NAMALWA (cell line): Measurements from ENCODE around the gene PVALEF.
A peak's percentile ranks its signal among the peaks of the same experiment; 100 is the strongest.

ENCODE experiments used
- DNase-seq: peaks from one replicate; pipeline ENCODE4 v3.0.0-alpha.2; 2015; ENCODE audit warnings: low spot score

The PVALEF gene

GRCh38 chr17:81165246-81166032 is at the start of gene PVALEF:
PVALEF (plus strand) TSS chr17:81165507; CDS start chr17:81181227, 15,720 bp downstream.
- DNase-seq = no peak

DNA sequence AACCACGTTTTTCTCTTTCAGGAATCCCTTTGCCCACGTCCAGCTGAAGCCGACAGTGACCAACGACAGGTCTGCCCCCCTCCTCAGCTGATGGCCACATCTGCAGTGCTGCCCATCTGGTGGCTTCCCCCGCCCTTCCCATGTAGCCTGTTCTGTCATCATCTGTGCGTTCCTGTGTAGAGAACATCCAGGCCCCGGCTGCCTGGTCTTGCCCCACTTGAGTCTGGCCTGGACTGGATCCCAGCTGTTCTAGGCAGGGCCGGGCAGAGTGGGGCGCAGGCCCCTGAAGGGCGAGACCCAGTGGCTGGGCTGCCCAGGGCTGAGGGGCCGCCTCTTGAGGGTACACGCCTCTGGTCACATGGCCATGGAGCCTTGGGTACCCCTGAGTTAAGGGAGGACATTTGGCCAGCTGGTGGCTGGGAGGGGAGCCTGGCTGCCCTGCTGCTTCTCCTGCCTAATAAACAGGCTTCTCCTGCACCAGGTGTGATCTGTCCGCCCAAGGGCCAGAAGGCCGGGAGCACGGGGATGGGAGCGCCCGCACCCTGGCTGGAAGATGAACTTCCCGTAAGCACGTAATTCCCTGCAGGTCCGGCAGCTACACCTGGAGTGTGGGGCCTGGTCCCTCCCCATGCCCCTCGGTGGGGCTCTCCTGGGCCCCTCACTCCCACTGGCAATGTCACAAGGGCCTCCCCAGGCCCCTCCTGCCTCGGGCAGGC is 49.4 kb upstream of the PVALEF start:
- no peak for DNase-seq

DNA sequence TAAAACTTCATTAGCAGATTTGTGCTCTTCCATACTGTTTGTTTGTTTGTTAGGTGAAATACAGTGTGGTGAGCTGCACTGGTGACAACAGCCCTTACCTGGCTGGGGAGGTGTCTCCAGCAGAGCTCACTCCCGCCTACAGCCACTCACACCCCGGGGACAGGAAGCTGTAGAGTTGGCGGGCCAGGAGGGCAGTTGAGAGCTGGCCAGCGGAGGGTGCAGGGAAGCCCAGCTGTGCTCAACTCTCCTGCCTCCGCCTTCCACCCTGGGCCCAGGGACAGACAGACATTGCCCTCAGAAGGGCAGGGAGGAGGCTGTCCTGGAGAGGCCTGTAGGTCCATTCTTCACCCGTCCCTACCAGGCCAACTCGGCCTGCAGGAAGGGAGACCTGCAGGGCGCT is 48.6 kb upstream of the PVALEF start:
- no peak for DNase-seq

- DNase-seq = no peak
Observed at GRCh38 chr17:81117672-81118198, 47.6 kb upstream of the PVALEF start.

DNA sequence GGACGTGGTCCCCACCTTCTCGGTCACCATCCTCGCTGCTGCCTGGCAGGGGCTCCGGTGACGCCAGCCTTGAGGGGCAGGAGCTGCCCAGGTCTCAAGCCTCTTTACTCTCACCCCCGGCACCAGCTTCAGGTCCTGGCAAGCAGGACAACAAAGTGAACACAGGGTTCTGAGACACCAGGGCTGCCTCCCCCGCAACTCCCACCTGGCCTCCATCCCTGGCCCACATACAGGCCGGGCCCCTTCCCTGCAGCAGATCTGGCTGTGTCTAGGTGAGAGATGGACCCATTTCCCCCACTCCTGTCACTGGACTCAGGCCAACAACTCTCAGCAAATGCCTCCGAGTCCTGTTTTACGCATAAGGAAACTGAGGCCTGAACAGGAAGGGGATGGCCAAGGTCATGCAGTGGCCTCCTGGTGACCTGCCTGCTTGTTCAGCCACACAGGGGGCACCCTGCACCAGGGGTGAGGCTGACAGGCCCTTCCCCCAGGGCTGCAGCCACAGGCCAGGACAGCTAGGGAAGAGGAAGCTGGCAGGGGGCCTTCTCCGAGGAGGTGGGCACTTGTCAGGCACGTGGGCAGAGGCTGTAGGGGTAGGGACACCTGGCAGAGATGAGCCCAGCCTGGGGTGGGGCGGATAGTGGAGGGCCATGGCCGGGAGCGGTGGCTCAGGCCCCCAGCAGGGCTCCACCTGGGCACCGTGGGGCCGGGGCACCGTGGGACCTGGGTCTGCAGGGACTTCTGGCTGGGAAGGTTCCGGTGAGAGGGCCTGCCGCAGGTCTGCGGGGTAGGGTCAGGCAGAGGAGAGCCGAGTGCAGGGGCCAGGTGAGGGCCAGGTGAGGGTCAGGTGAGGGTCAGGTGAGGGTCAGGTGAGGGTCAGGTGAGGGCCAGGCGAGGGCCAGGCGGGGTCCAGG is 46.7 kb upstream of the PVALEF start:
- DNase-seq = no peak

DNA sequence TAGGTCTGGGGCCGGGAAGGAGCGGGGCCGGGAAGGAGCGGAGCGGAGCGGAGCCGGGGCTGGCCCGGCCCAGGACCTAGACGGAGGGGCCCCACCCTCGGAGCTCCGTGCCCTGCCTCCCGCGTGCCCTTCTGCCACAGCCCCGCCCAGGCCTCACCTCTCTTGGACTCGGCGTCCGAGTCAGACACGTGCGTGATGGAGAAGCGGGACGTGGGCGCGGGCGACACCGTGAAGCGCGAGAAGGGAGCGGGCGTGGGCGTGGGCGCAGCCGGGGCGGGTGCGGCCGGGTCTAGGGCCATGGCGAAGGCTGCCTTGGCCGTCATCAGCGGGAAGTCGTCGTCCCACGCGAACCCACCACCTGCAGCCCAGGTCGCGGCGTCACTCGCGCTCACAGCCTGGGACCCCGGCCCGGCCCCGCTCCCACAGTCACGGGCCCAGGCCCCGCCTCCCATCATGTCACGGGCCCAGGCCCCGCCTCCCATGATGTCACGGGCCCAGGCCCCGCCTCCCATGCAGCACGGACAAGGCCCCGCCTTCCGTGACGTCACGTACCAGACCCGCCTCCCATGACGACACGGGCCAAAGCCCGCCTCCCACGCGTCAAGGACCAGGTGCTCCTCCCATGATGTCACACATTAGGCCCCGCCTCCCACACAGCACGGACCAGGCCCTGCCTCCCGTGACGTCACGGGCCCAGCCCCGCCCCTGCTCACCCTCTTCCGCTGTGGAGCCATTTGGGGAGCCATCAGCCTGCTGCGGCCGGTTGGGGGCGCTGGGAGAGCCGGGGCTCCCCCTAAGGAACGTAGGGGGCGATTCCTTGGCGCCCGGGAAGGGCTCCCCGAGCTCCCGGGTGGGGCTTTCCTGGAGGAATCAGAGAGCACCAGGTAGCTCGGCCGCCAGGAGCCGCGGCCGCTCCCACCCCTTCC is 45.8 kb upstream of the PVALEF start:
- peak; percentile 95 for DNase-seq

DNA sequence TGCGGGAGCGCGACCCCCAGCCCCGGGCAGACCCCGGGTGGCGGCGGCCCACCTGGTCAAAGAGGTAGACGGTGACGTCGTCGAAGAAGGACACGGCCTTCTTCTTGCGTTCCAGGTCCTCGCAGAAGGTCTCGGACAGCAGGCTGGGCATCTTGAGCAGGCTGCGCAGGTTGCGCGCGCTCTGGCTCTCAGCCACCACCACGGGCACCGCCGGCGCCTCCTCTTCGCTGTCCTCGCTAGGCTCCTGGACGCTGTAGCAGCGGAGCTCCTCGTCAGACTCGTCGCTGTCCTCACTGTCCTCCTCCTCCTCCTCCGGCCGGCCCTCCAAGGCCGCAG is 45.2 kb upstream of the PVALEF start:
- DNase-seq = no peak

DNA sequence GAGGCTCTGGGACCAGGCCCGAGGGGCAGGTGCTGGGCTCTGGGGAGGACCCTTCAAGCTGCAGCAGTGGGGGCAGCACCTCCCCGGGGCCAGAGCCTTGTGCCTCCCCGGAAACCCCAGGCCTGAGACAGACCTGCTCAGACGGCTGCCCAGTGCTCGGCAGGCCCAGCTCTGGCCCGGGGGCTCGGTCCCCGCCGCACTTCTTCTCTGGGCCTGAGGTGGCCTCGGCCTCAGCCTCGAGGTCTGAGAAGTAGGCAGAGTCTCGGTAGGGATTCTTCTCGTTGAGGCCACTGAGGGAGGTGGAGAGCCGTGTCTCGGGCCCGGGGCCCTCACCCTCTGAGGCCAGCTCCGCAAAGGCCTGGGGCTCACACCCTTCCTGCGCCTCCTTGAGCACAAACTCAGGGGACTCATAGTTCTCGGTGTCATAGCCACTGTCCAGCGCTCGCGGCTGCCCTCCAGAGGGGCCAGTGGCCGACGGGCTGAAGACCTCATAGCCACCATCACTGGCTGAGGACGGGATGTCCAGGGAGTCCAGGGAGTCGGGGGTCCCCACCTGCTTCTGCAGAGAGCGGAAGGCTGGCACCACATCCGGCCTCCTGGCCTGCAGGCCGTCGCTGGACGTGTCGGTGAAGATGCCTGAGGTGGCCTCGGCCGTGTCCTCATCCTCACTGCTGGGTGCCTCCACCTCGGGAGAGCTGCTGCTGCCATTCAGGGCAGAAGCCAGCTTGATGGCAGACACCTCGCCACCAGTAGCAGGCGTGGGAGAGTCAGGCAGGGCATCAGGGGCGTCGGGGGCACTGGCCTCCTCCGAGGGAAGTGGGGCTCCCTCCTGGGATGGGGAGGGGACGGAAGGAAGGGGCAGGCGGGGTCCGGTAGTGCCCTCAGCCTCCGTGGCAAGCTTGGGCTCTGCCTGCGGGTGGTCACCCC is 44.3 kb upstream of the PVALEF start:
- DNase-seq = no peak

GRCh38 chr17:81121841-81122733 is 43.2 kb upstream of the PVALEF start:
- DNase-seq = no peak

DNA sequence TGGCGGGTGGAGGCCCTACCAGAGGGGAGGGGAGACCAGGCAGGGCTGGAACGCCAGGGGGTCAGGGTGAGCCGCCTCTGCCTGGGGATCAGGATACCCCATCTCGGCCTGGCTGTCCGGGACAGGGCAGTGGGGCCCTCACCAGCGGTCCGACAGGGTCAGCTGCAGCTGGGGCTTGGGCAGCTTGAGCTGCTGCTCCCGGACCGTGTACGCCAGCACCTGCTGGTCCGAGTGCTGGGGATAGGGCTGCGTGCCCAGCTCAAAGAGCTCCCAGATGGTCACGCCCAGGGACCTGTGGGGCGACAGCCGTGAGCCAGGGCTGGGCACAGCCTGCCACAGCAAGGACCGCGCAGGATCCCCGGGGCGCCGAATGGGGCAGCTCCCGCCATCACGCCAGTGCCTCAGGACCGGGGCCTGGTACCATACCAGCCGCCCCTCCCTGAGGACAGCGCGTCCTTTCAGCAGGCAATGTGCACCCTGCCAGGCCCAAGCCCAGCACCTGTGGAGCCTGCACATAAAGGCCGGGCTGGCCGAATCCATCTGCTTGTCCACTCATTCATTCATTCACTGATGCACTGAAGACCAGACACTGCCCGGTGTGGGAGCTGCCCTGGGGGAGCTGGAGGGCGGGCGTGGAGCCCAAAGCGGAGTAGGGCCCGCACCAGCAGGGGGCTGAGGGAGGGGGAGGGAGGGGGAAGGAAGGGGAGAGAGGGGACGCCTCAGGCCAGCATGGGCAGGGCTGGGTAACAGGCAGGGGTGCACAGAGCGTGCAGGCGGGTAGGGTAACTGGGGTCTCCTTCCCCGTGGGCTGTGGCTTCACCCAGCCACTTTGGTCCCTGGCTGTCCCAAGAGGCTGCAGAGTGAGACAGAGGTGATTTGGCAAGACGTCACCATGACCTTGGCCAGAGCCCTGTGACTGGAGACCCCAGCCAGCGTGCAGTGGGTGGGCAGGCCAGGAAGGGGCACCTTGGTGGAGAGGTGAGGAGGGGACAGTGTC is 42.0 kb upstream of the PVALEF start:
- no peak for DNase-seq

- DNase-seq = no peak
Observed at GRCh38 chr17:81124377-81124776, 40.9 kb upstream of the PVALEF start.

- DNase-seq = peak; percentile 34
Observed at GRCh38 chr17:81125573-81126081, 39.7 kb upstream of the PVALEF start.

GRCh38 chr17:81126281-81127132 is 38.8 kb upstream of the PVALEF start:
- DNase-seq = no peak

DNA sequence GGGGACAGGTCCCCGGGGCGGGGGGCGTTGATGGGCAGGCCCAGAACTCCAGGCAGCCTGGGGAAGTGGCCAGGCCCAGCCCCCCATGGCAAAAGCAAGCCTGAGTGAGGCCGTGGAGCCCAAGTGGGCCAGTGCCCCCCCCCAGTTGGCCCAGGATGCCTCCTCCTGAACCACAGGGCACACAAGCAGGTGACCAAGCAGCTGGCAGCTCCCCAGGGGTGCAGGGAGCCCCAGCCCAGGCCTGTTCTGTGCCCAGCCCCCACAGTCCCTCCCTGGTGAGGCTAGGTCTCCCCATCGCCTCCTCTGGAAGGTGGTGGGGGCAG is 38.2 kb upstream of the PVALEF start:
- DNase-seq = no peak

GRCh38 chr17:81127526-81128177 is 37.7 kb upstream of the PVALEF start:
- DNase-seq = no peak

DNA sequence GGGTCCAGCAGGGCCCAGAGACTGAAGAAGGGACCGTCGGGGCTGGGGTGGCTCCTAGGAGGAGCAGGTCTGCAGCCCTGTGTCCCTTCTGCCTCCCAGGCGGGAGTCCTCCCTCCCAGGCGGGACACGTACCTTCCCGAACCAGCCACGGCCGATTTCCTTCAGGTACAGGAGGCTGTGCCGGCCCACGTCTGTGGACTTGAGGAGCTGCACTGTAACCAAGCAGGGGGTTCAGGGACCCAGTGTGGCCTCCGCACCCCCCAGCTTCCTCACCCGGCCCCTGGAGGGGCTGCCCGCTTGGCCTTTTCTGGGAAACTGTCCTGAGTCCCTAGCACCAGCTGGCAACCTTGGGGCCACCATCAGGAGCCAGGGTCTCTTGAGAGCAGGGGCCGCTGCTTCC is 37.0 kb upstream of the PVALEF start:
- DNase-seq = no peak
